ENCODE measurements around the gene SLC30A7.

- no peak for TF ChIP-seq CTCF (IDR thresholded peaks at IDR 0.05)
- no peak for TF ChIP-seq POLR2A (IDR thresholded peaks at IDR 0.05)
Observed at GRCh38 chr1:101028466-101028865, 132.6 kb downstream of the SLC30A7 start.

Measured in testis (tissue), 2 donors.